GM12891 (cell line): ENCODE results near the gene CEBPB.

Experiments
- PAX5 ChIP-seq: IDR thresholded peaks from 2 replicates; pipeline ENCODE4 v1.6.1; 2011; ENCODE audit warnings: low read length, moderate library complexity, mild to moderate bottlenecking; ENCODE audit not compliant: insufficient read depth, severe bottlenecking
- POLR2A ChIP-seq: IDR thresholded peaks from 2 replicates; pipeline ENCODE4 v1.6.1; 2011; ENCODE audit warnings: low read depth, low read length, control low read depth
- POLR2AphosphoS5 ChIP-seq: IDR thresholded peaks from 2 replicates; pipeline ENCODE4 v1.6.1; 2011; ENCODE audit warnings: low read depth, low read length, control low read depth
- POU2F2 ChIP-seq: IDR thresholded peaks from 2 replicates; pipeline ENCODE4 v1.6.1; 2011; ENCODE audit warnings: low read depth, mild to moderate bottlenecking, control low read depth, low read length, moderate library complexity
- SPI1 ChIP-seq: IDR thresholded peaks from 2 replicates; pipeline ENCODE4 v1.6.1; 2011; ENCODE audit warnings: low read depth, low read length, control low read depth
- TAF1 ChIP-seq: IDR thresholded peaks from 2 replicates; pipeline ENCODE4 v1.6.1; 2011; ENCODE audit warnings: low read depth, low read length, control low read depth

DNA sequence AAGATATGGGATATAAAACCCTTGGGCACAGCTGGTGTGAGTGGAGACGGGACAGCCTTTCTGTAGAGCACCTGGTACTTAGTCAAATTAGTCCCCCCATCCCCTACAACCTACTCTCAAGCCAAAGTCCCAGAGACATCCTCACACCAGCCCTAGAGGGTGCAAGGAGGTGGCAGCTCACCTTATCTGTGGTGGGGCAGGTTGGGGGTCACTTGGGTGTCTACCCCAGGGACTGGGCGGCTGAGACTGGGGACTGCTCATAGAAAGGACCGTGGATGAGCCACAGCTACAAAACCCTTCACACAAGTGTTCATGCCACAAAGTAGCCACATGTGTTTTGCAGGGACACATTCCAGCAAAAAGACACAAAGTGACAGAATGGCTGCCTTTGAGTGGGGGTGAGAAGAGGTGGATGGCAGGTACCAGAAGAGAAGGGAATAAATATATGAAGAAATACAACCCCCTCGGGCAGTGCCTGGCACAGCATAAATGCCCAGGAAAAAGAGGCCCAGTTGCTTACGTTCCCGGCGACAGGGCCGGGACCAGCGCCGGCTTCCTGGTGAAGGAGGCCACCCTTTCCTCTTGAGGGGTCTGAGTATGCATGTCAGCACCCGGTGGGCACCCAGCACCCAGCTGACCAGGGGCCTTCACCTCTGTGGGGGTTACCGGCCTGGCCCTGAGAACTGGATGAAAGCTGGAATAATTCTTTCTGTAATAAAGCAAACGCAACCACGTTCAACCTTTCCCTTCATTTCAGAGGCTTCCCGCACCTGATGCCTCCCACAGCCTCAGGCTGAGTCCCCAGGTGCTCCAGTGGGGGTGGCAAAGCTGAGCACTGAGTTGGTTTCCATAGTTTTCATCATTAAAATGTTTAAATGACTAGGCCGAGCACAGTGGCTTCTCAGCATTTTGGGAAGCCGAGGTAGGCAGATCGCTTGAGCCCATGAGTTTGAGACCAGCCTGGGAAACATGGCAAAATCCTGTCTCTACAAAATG is 14.4 kb upstream of the CEBPB start:
- TF ChIP-seq POLR2A (no peak), POLR2AphosphoS5 (no peak), PAX5 (no peak), TAF1 (no peak), POU2F2 (no peak), SPI1 (no peak)
